Measurements from ENCODE around the gene SLC23A3.
"Not testable (repeated sequence)": the region's sequence is repeated elsewhere in the genome, so short reads cannot be mapped to it uniquely, and the experiment has no call there.

SLC23A3 gene

DNA sequence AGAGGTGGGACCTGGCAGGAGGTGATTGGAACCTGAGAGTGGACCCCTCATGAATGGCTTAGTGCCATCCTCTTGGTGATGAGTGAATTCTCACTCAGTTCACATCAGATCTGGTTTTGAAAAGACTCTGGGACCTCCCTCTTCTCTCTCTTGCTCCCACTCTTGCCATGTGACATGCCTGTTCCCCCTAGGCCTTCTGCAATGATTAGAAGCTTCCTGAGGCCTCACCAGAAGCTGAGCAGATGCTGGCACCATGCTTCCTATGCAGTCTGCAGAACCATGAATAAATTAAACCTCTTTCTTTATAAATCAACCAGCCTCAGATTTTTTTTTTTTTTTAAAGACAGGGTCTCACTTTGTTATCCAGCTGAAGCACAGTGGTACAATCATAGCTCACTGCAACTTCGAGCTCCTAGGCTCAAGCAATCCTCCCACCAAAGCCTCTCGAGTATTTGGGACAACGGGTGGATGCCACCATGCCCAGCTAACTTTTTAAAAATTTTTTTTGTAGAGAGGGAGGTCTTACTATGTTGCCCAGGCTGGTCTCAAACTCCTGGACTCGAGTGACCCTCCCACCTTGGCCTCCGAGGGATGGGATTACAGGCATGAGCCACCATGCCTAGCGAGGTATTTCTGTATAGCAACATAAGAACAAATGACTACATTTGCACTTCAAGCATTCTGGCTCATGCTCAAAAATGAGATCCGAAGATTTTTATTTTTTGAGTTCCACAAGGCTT lies 34.8 kb upstream of the SLC23A3 start:
- DNase-seq = no peak

DNA sequence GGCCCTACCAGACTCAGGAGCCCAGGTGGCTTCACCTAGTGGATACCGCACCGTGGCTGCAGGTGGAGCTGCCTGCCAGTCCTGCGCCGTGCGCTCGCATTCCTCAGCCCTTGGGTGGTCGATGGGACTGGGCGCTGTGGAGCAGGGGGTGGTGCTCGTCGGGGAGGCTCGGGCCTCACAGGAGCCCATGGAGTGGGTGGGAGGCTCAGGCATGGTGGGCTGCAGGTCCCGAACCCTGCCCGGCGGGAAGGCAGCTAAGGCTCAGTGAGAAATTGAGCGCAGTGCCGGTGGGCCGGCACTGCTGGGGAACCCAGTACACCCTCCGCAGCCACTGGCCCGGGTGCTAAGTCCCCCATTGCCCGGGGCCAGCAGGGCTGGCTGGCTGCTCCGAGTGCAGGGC lies 31.5 kb upstream of the SLC23A3 start:
- DNase-seq = not testable (repeated sequence)

DNA sequence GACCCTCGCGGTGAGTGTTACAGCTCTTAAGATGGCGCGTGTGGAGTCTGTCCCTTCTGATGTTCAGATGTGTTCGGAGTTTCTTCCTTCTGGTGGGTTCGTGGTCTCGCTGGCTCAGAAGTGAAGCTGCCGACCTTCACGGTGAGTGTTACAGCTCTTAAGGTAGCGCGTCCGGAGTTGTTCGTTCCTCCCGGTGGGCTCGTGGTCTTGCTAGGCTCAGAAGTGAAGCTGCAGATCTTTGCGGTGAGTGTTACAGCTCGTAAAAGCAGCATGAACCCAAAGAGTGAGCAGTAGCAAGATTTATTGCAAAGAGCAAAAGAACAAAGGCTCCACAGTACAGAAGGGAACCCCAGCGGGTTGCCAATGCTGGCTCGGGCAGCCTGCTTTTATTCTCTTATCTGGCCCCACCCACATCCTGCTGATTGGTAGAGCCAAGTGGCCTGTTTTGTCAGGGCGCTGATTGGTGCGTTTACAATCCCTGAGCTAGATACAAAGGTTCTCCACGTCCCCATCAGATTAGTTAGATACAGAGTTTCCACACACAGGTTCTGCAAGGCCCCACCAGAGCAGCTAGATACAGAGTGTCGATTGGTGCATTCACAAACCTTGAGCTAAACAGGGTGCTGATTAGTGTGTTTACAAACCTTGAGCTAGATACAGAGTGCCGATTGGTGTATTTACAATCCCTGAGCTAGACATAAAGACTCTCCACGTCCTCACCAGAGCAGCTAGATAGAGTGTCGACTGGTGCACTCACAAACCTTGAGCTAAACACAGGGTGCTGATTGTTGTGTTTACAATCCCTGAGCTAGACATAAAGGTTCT lies 30.9 kb upstream of the SLC23A3 start:
- DNase-seq = not testable (repeated sequence)

DNA sequence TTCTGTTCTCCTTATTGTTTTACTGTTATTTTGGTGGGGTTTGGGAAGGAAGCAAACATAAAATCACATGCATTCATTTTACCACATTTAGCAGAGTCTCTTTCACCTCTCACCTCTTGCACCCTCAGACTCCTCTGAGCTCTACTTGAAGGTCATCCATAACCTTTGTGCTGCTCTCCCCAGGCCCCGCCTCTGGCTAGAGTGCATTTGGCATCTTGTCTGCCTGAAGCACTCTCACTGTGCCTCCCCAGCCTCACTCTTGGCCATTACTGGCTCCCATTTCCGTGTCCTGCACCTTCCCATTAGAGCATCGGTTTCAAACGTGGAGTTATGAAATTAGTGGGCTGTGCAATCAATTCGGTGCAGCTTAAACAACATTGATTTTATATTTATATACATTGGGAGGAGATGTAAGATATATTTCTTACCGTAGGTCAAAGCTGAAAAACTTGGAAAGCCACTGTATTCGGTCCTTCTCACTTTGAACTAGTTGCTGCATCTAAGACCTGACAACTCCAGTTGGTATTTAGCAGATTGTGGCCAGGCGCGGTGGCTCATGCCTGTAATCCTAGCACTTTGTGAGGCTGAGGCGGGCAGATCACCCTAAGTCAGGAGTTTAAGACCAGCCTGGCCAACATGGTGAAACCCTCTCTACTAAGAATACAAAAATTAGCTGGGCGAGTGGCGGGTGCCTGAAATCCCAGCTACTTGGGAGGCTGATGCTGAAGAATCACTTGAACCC lies 29.8 kb upstream of the SLC23A3 start:
- DNase-seq = no peak

DNA sequence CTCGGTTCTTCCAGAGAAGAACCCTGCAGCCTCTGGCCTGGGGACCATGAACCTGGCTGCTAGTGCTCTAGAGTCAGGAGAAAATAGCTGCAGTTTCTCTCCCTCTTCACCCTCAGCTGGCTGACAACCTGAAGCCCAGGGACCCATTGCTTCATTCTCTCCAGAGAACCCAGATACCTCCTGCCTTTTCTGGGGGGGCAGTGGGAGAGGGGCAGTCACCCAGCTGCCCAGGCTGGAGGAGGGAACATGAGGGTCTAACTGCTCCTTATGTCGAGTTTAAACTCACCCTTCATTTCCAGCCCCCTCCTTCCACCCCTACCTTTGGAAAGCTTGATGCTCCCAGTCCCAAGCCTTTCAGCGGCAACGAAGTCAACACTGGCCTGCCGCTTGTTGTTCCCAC lies 29.1 kb upstream of the SLC23A3 start:
- DNase-seq = no peak

DNA sequence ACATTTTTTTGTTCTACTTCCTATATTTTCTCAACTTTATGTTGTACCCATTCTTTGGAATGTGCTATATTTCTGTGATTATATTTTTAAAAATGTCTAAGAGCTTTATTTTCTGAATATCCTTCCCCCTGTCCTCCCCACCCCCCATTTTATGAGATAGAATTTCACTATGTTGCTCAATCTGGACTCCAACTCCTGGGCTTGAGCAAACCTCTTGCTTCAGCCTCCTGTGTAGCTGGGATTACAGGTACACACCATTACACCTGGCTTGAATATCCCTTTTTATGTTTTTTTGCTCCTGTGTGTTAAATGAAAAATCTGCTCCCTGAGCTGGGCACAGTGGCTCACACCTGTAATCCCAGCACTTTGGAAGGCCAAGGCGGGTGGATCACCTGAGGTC lies 27.6 kb upstream of the SLC23A3 start:
- no peak for DNase-seq

DNA sequence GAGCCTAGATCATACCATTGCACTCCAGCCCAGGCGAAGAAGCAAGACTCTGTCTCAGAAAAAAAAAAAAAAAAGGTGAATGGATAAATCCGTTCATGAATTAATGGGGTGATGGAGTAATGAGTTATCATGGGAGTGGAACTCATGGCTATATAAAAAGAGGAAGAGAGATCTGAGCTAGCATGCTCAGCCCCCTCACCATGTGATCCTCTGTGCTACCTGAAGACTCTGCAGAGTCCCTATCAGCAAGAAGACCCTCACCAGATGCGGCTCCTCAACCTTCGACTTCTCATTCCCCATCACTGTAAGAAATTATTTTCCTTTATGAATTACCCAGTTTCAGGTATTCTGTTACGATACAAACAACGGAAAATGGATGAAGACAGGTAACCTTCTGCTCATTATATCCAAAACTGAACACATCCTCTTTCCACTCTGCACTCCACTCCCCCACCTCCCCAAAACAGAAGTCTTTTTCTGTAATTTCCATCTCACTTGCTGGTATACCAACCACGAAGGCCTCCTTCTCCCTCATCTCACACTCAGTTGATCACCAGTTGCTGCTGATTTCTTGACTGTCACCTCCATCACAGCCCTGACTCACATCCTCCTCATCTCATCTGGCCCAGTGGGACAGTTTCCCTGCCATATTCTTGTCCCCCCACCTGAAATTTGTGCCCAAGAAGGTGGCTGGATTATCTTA lies 17.1 kb upstream of the SLC23A3 start:
- no peak for DNase-seq

DNA sequence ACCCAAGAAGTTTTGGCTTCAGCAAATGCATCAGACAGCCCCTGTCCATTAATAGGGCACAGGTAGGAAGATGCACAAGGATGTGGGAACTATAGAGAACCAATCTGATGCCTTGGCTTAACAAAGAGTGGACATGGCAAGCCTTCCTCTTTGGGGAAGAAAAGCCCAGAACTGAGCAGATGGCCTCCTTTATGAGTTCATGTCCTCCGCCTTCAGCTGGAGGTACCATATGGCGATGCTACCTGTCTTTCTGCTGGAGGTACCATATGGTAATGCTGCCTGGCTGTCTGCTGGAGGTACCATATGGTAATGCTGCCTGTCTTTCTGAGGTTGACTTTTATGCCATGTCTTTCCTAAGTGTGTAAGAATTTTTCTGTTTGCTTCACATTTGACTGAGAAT lies 14.3 kb upstream of the SLC23A3 start:
- DNase-seq = no peak

DNA sequence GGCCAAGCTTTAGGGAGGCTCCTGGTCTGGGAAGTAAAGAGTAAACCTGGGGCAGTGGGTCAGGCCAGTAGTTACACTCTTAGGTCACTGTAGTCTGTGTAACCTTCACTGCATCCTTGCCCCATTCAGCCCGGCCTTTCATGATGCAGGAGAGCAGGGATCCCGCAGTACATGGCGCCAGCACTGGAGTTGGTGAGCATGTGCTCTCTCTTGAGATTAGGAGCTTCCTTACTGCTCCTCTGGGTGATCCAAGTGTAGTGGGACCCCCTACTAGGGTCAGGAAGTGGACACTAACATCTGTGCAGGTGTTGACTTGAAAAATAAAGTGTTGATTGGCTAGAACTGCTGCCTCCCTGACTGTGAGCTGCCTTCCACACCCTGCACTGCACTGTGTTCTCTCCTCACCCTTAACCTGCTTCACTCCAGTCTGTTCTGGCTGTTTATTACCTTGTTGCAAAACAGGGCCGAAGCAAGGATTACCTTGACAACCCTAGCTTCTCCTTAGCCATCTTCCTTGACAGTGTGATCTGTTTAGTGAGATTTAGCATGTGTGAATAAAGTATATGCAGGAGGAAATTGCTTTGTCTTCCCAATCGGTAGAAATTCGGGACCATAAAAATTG lies 13.4 kb upstream of the SLC23A3 start:
- no peak for DNase-seq

DNA sequence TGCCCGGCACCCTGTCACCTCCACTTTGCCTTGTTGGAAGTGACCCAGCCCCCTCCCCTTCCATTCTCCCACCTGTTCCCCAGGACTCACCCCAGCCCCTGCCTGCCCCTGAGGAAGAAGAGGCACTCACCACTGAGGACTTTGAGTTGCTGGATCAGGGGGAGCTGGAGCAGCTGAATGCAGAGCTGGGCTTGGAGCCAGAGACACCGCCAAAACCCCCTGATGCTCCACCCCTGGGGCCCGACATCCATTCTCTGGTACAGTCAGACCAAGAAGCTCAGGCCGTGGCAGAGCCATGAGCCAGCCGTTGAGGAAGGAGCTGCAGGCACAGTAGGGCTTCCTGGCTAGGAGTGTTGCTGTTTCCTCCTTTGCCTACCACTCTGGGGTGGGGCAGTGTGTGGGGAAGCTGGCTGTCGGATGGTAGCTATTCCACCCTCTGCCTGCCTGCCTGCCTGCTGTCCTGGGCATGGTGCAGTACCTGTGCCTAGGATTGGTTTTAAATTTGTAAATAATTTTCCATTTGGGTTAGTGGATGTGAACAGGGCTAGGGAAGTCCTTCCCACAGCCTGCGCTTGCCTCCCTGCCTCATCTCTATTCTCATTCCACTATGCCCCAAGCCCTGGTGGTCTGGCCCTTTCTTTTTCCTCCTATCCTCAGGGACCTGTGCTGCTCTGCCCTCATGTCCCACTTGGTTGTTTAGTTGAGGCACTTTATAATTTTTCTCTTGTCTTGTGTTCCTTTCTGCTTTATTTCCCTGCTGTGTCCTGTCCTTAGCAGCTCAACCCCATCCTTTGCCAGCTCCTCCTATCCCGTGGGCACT lies 12.7 kb upstream of the SLC23A3 start:
- no peak for DNase-seq

DNA sequence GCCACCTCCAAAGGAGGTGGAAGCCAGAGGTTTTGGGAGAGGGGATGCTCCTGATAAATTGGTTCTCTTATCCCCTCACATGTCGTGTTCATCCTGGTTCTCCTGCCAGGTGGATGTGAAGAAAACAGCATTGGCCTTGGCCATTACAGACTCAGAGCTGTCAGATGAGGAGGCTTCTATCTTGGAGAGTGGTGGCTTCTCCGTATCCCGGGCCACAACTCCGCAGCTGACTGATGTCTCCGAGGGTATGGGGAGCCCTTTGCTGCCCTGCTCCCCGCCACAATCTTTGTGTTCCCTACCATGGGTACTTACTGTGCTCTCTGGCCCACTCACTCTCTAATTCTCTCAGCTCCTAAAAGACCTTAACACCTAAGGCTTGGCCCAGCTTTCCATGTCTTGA lies 11.7 kb upstream of the SLC23A3 start:
- DNase-seq = no peak

DNA sequence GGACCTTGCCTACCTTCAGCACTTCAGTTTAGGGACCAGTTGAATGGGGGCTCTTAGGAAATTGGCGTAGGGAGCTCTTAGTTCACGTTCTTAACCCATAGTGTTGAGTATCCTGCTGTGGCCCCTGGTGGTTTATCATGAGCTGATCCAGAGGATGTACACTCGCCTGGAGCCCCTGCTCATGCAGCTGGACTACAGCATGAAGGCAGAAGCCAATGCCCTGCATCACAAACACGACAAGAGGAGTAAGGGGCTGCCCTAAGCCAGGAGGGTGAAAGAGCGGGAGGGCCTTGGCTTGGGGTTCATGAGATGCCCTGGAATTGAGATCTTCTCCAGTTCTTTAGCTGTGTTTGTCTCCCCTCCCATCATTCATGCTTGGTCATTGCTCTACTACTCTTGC lies 11.1 kb upstream of the SLC23A3 start:
- DNase-seq = no peak

DNA sequence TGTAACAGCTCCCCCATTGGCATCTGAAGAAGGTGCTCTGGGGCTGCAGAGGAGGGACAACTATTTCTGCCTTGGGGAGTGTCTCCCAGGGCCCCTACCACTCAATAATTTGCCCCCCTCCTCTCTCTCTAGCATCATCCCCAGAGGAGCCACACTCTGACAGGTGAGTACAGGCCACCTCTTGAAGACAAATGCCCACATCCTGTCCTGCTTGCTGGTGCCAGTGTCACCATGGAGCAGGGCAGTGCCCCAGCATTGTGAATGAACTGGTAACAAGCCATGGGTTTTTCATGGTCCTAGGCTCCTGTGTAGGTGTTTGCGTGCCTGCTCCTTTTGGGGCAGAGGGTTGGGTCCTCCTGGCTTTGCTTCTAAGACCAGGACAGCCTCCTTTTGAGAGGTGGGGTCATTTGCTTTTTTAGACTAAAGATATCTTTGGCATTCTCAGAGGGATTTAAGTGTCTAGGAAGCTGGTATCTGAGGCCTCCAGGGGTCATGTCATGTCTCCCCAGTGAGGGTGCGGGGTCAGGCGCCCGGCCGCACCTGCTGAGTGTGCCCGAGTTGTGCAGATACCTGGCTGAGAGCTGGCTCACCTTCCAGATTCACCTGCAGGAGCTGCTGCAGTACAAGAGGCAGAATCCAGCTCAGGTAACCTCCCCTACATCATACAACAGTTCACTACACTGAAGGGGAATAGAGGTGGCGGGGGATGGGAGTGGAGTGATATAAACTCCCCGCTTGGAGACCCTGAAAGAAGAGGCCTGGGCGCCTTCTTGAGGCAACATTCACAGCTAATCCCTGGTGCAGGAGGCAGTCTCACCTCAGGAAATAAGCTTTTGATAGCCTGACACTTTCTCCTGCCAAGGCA lies 10.0 kb upstream of the SLC23A3 start:
- DNase-seq = no peak

DNA sequence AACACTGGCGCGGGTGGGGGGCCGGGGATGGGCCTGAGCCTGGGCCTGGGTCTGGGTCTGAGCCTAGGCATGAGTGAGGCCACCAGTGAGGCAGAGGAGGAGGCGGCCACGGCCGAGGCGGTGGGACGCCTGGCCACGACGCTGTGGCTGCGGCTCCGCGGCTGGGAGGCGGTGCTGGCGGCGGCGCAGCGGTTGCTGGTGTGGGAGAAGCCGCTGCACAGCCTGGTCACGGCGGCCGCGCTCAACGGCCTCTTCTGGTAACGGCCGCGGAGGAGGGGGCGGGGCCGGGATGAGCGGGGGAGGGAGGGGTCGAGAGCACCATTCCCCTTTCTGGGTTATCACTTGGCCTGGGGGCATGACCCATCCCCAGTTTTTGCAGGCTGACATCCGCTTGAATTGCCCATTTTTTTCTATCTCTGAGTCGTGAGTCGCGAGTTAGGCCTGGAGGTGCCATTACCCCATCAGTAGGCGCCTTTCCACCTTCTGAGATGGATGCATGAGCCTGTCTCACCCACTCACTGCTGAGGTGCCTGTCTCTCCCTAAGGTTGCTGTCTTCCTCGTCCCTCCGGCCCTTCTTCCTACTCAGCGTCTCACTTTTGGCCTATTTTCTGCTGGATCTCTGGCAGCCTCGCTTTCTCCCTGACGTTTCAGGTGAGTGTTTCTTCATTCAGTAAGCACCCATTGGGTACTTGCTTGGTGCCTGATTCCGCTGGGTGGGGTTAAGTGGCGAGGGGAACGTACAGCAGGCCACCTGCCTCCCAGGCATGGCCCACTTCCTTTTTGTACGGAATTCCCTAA lies 8.7 kb upstream of the SLC23A3 start:
- peak; percentile 38 for DNase-seq

DNA sequence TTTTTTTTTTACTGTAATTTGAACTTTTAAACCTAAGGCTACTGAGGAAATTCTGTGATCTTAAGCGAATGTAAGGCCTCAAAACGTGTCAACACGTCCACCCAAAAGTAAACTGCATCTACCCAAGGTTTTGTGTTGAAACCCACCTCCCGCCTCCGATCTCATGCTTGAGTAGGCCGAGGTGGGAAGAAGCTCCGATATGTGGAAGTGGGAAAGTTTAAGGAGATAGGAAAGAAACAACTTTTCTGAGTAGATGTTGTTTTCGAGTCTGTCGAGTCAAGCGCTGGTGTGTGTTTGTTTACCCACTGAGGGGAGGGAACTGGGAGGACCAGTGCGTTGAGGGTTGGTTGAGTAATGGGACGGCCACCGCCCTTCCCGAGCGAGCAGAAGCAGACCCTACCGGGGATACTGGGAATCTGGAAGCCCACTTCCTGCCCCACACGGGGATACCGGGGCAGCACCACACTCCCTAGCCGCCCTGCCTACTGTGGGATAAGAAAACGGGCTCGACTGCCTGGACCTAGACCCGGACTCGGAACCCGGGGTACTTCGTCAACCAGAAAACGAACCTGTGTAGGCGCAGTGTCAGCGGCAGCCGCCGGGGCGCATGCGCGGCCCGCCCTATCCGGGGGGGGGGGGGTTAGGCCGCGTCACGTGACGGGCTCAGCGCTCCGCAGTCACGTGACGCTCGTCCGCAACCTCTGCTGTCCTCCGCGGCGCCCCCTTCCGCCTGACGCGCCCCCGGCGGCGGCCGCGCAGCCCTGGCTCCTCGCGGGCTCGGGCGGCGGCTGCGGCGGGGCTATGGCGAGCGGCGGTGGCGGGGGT lies 7.9 kb upstream of the SLC23A3 start, which contains the start of gene RETREG2:
RETREG2 (plus strand) TSS at position 724 of the 825 bp plus-strand sequence; CDS start at position 802, 78 bp downstream.
- peak; percentile 85 for DNase-seq

DNA sequence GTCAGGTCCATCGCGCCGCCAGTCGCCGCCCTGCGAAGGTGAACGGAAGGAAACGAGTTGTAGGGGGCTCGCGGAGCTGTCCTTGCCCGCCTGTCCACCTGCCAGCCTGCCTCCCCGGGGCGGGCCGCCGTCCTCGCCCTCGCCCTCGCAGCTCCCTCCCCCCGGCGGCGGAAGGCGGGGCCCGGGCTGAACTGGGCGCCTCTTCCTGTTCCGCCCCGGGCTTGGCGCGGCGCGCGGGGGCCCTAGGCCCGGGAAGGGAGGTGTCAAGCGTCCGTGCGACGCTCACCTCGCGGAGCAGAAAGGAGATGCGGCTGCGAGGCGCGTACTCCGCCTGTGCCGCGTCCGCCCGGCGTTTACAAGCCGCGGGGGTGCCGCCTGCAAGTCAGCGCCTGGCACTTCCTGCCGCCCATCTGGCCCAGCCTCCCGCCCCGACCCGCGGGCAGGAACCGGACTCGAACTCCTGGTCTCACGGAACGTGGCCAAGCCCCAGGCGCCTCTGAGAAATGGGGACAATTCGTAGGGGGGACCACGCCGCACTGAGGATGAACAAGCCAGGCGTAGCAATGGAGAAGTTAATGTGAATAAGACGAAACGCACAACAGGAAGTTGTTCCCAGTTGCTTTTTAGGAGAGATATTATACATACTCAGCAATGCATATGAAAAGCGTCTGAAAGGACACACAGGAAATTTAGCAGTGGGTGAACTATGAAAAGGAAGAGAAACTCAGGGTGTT lies 7.2 kb upstream of the SLC23A3 start, which contains the start of gene CNPPD1:
CNPPD1 (minus strand) TSS at position 108 of the 734 bp plus-strand sequence; CDS start at position 11, 97 bp downstream.
- DNase-seq = peak; percentile 83

DNA sequence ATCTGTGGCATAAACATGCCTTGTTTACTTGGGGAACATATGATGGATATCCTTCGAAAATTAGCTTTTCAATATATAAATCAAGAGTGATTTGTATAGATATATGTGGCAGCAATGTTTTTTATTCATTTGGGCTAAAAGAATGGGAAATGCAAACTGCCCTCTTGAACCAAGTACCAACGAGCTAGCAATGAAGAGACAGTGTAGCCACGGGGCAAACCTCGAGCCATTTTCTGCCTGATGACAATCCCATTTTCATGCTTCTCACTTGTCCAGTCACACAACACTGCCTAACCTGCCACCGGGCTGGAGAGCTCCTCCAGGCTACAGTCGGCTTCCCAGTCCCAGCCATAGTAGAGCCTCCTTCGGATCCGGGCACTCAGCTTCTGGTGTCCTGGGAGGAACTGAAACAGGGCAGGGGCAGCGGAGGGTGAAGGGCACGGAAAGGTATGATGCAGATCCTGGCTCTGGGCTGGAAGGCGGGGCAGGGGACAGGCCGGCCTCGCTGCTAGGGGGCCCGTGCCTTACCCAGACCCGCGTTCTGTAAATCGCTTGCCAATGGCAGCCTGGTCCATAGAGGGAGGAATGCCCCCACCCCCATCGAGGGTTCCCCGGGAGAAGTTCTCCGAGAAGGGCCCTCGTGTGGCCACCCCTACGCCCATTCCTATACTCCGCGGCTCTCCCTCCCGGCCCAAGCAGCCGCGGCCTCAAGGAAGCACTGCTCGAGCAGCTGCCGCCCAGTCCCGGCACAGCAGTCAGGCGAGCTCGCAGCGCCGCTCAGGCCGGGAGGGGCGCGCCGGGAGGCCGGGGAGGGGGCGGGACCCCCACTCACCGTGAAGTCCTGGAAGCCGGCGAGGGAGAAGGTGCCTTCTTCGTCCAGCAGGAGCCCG lies 6.3 kb upstream of the SLC23A3 start:
- peak; percentile 69 for DNase-seq

All from NCI-H146 (cell line).